Measurements from ENCODE around the gene RFC1.

- TF ChIP-seq SIN3A (IDR thresholded peaks at IDR 0.05; ENCODE audit: borderline replicate concordance, insufficient read depth, low read length), result no peak
- no peak for TF ChIP-seq REST (IDR thresholded peaks at IDR 0.05; ENCODE audit: insufficient read depth in 1 of 2, low read depth in 2 of 2, low read length in 2 of 2)
- TF ChIP-seq POLR2AphosphoS5 (IDR thresholded peaks at IDR 0.05; ENCODE audit: low read depth, low read length), result no peak
These were observed 17.5 kb downstream of the RFC1 start for GRCh38 chr4:39348371-39349315.
